CD4-positive, alpha-beta T cell treated with Interleukin-2 at 100 ng/mL for 4 hours (primary cell): ENCODE results near the gene KCNQ1.

Experiments
- DNase-seq: peaks from one replicate; pipeline ENCODE4 v3.0.0-alpha.2; 2020; ENCODE audit warnings: low spot score

The KCNQ1 gene

GRCh38 chr11:2862395-2863275 lies 417.8 kb downstream of the KCNQ1 start:
- DNase-seq: no peak

- no peak for DNase-seq
These were observed 418.4 kb downstream of the KCNQ1 start for GRCh38 chr11:2863276-2863618.

- DNase-seq: no peak
These were observed 420.1 kb downstream of the KCNQ1 start for GRCh38 chr11:2864901-2865300.

GRCh38 chr11:2865922-2866577 lies 421.2 kb downstream of the KCNQ1 start:
- no peak for DNase-seq

- no peak for DNase-seq
These were observed 422.3 kb downstream of the KCNQ1 start for GRCh38 chr11:2867142-2867541.

- no peak for DNase-seq
These were observed 423.1 kb downstream of the KCNQ1 start for GRCh38 chr11:2867722-2868505.

GRCh38 chr11:2868506-2869133 lies 423.8 kb downstream of the KCNQ1 start:
- no peak for DNase-seq

GRCh38 chr11:2869134-2869526 lies 424.3 kb downstream of the KCNQ1 start:
- no peak for DNase-seq

- no peak for DNase-seq
These were observed 425.0 kb downstream of the KCNQ1 start for GRCh38 chr11:2869561-2870427.

- DNase-seq: no peak
These were observed 425.7 kb downstream of the KCNQ1 start for GRCh38 chr11:2870460-2870859.

GRCh38 chr11:2870969-2871680 lies 426.3 kb downstream of the KCNQ1 start:
- DNase-seq: no peak

- no peak for DNase-seq
These were observed 430.2 kb downstream of the KCNQ1 start for GRCh38 chr11:2874963-2875362.

- no peak for DNase-seq
These were observed 432.7 kb downstream of the KCNQ1 start for GRCh38 chr11:2877474-2877873.

GRCh38 chr11:2878782-2879181 lies 434.0 kb downstream of the KCNQ1 start:
- DNase-seq: no peak

GRCh38 chr11:2880646-2881045 lies 435.8 kb downstream of the KCNQ1 start:
- no peak for DNase-seq

GRCh38 chr11:2881076-2881980 lies 436.5 kb downstream of the KCNQ1 start:
- DNase-seq: no peak

- no peak for DNase-seq
These were observed 437.2 kb downstream of the KCNQ1 start for GRCh38 chr11:2881981-2882375.

- no peak for DNase-seq
These were observed 437.7 kb downstream of the KCNQ1 start for GRCh38 chr11:2882396-2883110.

- no peak for DNase-seq
These were observed 438.8 kb downstream of the KCNQ1 start for GRCh38 chr11:2883640-2883978.
